Esophagus muscularis mucosa (tissue), 4 donors: ENCODE results near the gene TMEM120A.

Experiments used
- CTCF ChIP-seq, 3 experiments: fragments of 200-600 bp in 2 of 3; fragments of 450-650 bp in 1 of 3; sonication (generic) in 2 of 3; IDR thresholded peaks; one replicate each; pipeline ENCODE4 v1.5.1; 2017 to 2019; ENCODE audit warnings: antibody characterized with exemption in 3 of 3, mild to moderate bottlenecking in 2 of 3, moderate library complexity in 1 of 3
- EP300 ChIP-seq: sonication (generic); formaldehyde crosslinking; IDR thresholded peaks from one replicate; pipeline ENCODE4 v1.6.1; 2017; ENCODE audit warnings: antibody characterized with exemption
- POLR2A ChIP-seq: fragments of 450-650 bp; IDR thresholded peaks from one replicate; pipeline ENCODE4 v1.6.1; 2017; ENCODE audit warnings: antibody characterized with exemption, moderate library complexity, mild to moderate bottlenecking, low read depth
- POLR2AphosphoS5 ChIP-seq, 2 donors: sonication (generic); formaldehyde crosslinking; IDR thresholded peaks; one replicate each; pipeline ENCODE4 v1.6.1; 2017; ENCODE audit warnings: antibody characterized with exemption in 2 of 2

DNA sequence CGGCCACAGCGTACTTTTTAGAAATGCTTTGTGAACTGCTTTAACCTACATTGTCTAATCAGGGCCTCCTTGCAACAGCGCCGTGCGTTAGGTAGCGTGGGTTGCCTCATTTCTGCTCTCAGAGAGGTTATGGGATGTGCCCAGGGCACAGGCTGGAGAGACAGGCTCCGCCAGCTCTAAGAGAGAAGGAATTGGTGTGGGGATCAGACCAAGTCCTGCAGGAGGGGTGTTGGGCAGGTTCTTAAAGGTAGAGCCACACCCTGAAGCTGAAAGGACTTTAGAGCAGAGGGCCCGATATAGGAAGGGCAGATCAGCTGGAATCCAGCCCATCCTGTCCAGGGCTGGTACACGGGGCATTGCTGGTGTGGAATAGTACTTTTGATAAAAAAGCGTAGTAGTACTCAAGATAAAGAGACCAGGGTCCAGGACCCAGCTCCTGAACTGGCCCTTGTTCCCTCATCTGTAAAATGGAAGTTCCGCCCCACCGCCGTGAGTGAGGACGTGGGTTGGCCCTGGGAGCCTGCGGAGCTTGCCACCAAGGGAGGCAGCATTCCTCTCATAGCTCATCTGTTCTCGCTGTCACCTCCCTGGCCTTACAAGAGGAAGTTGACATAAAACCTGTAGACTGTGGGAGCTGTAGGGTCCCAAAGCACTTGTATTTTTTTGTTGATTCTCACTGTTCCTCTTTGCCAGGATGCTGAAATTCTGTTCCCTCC lies 37.2 kb downstream of the TMEM120A start:
- TF ChIP-seq CTCF (IDR thresholded peaks at IDR 0.05) (no peak), POLR2A (no peak), EP300 (no peak), POLR2AphosphoS5 (IDR thresholded peaks at IDR 0.05) (no peak)
